GM21423 (cell line): ENCODE data around the gene METTL14.

Source experiments
- ATAC-seq: cut with Tn5 transposase; IDR thresholded peaks from one replicate; pipeline ENCODE4 v1.9.1; 2021; ENCODE audit warnings: mild to moderate bottlenecking, moderate library complexity; ENCODE audit not compliant: unreplicated experiment

Gene METTL14

DNA sequence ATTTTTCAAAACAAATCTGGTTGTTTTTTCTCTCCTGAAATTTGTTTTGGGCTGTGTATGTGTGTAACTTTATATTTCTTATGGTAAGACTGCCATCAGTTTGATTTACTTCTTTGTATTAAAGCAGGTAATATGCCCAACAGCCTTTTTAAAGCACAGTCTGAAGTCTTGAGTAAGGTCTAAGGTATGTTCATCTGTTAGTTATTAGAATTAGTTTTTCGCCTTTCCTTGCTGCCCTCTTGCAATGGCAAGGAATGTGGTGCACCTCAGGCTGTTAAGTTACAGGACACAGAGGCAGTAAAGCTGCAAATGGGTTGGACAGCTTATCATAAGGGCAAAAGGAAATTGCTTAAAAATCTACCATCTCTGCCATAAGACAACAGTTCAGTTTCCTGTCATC is 71.8 kb downstream of the METTL14 start:
- no peak for ATAC-seq

DNA sequence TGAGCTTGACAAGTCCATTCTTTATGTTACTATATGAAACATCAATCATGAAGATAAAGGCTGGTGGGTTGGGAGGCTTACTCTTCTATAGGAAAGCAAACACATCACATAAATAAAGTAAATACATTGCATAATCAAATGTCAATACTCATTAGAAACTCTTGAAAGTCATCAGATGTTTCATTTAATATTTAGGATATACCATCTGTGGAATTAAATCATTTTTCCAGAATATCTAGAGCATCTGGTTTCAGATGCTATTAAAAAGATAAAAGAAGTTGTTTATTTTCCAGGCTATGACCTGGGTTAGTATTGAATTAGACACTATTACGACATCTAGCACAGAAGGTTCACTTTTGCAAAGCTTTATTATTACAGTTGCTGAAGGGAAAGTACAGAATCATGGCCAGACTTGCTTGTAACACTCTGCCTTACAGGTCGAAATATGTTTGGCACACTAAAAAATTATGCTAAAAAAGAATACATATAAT is 72.6 kb downstream of the METTL14 start:
- no peak for ATAC-seq

DNA sequence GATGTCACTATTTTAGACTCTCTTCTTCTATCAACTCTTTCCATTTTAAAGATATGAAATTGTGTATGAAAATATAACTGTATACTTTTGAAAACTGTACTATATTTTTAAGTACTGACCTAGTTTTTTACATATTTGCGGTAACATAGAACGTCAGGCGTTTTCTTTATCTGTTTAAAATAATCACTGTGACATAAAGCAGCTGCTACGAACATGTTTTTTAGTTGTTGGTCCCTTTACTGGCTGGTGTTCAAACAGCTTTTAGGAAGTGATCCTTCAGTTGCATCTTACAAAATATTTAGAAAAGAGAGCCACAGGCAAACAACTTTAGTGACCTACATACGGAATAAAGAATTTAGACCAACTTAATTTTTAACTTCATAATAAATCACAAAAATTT is 73.1 kb downstream of the METTL14 start:
- no peak for ATAC-seq

DNA sequence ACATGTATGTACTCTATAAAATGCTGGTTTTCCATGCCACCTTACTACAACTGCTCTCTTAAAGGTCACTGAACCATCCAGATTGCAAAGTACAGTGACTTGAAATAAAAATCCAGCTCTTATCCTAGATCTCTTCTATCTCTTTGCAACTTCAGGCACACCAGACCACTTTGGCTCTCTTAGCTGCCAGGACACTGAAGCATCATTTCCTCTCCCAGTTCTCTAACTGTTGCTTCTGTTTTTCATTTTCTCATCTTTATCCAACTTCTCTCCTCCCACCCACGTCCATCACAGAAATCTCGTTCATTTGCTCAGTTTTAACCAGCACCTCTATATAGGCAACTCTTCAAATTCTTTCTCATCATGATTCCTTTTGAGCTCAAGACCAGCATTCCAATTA is 74.3 kb downstream of the METTL14 start:
- ATAC-seq, result no peak

DNA sequence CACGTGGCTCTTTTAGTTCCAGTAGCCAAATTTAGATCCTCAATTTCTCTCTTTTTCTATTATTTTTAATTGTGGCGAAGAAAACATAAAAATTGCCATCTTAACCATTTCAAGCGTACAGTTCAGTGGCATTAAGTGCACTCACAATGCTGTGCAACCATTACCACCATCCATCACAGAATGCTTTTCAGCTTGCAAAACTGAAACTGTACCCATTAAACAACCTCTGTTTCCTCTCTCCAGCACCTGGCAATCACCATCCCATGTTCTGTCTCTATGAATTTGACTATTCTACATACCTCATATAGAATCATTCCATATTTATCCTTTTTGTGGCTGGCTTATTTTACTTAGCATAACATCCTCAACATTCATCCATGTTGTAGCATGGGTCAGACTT is 74.9 kb downstream of the METTL14 start:
- ATAC-seq, result peak; percentile 37

DNA sequence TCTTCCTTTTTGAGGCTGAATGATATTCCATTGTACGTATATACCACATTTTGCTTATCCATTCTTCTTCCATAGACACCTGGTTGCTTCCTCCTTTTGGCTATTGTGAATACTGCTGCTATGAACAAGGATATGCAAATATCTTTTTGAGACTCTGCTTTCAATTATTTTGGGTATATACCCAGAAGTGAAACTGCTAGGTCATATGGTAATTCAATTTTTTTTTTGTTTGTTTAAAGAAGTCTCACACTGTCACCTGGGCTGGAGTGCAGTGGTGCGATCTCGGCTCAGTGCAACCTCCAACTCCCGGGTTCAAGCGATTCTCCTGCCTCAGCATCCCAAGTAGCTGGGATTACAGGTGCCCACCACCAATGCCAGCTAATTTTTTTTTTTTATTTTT is 75.3 kb downstream of the METTL14 start:
- ATAC-seq, result peak; percentile 96

DNA sequence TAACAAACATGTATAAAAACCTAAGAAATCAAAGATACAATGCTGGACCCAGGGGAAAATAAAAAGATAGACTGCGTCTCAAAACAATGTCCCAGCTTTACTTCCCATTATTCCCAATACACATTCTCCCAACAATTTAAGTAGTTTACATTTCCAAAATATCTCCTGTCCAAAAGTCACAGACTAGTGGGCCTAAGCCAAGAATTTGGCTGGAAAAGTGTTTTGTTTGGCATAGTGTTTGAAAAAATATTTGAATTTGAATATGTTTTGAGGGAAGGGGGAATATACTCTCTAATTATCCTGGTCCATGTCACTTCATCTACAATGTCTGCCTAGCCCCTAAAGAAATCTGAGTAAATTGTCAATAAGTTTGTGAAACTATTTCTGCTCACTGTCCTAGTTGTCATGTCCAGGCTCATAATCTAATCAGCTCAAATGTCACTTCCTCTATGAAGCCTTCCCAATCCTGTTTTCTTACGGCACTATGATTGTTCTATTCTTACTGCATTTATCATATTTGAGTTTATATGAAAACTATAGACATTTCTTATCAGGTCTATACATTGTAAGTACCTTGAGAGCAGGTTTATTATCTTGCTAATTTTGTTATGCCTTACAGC is 76.3 kb downstream of the METTL14 start:
- ATAC-seq, result no peak

DNA sequence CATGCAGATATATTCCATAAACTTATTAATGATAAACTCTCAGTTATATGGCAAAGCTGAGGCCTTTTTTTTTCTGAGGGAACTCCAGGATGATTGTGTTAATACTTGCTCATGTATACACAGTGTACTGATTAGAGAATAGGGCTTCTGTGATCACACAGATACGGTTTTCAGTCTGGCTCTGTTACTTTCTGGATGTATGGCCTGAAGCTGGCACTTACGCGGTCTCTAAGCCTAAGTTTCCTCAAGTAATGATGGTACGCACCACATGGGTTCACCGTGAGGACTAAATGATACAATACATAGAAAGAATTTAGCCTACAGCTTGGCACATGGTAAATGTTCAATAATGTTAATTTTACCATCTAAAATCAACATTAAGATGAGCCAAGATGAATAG is 77.0 kb downstream of the METTL14 start:
- ATAC-seq, result no peak

DNA sequence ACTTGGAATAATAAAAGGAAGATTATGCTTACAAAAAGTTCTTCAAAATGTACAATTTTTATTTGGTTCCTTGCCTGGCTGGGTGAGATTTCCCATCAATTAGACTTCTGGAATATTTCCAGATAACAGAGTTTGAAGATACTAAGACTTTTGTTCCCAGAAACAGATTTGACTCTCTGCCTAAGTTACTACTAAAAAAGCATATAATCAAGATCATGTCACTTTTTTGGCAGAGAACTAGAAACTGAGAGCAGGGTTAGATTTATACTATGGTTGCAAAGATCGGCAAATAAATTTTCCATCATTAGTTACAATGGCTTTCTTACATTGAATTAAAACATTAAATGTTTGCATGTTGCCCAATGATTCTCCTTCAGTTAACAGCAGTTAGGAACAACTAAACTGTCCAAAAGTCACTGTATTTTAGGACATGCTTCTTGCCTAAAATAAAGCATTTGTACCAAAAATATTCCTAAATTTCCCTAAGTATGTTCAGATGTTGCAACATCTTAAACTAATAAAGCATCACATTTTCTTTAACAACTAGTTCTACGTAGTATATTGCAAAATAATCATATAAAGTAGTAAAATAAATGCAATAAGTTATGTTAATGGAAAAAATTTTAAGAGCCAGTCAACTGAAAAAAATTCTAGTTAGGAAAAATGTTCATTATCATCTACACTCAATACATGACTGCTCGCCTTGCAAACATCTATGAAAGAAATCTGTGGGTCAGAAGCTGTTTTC is 77.7 kb downstream of the METTL14 start:
- no peak for ATAC-seq
